Trophoblast cell (in vitro differentiated cells and primary cell): ENCODE results near the gene CA11.

ENCODE experiments used
- DNase-seq, 2 donors: peaks; one replicate each; pipeline ENCODE4 v3.0.0-alpha.2; 2016
- H2AFZ ChIP-seq: 2 replicates; pipeline ENCODE4 v1.6.1; 2013; ENCODE audit warnings: low read length, moderate library complexity, mild to moderate bottlenecking; ENCODE audit not compliant: insufficient read depth, poor library complexity
- H2AK5ac ChIP-seq: 2 replicates; pipeline ENCODE4 v1.6.1; 2013; ENCODE audit warnings: mild to moderate bottlenecking, low read length
- H2BK120ac ChIP-seq: 2 replicates; pipeline ENCODE4 v1.6.1; 2013; ENCODE audit warnings: low read length, mild to moderate bottlenecking, moderate library complexity; ENCODE audit not compliant: insufficient read depth, poor library complexity
- H2BK12ac ChIP-seq: 2 replicates; pipeline ENCODE4 v1.6.1; 2013; ENCODE audit warnings: mild to moderate bottlenecking, low read length, moderate library complexity
- H2BK5ac ChIP-seq: 2 replicates; pipeline ENCODE4 v1.6.1; 2013; ENCODE audit warnings: low read length, low read depth, moderate library complexity, mild to moderate bottlenecking; ENCODE audit not compliant: poor library complexity
- H3K14ac ChIP-seq: 2 replicates; pipeline ENCODE4 v1.6.1; 2013; ENCODE audit warnings: mild to moderate bottlenecking, low read length
- H3K18ac ChIP-seq: 2 replicates; pipeline ENCODE4 v1.6.1; 2013; ENCODE audit warnings: mild to moderate bottlenecking, low read length
- H3K23ac ChIP-seq: 2 replicates; pipeline ENCODE4 v1.6.1; 2013; ENCODE audit warnings: low read length
- H3K27ac ChIP-seq: 2 replicates; pipeline ENCODE4 v1.5.1; 2013; ENCODE audit warnings: low read depth, mild to moderate bottlenecking, inconsistent platforms, low read length, moderate library complexity
- H3K27me3 ChIP-seq: 2 replicates; pipeline ENCODE4 v1.6.1; 2013; ENCODE audit warnings: inconsistent platforms, mild to moderate bottlenecking, low read length, moderate library complexity; ENCODE audit not compliant: insufficient read depth
- H3K36me3 ChIP-seq, 2 experiments: 1 replicate in 1 of 2; 2 replicates in 1 of 2; pipeline ENCODE4 v1.6.1; 2013; ENCODE audit warnings: low read length in 2 of 2, mild to moderate bottlenecking in 2 of 2, moderate library complexity in 1 of 2; ENCODE audit not compliant: insufficient read depth in 2 of 2, control insufficient read depth in 1 of 2
- H3K4ac ChIP-seq: 2 replicates; pipeline ENCODE4 v1.6.1; 2013; ENCODE audit warnings: low read depth, mild to moderate bottlenecking, low read length, moderate library complexity
- H3K4me1 ChIP-seq, 2 experiments: 1 replicate in 1 of 2; 2 replicates in 1 of 2; pipeline ENCODE4 v1.6.1; 2013; ENCODE audit warnings: low read length in 2 of 2, mild to moderate bottlenecking in 2 of 2, moderate library complexity in 1 of 2; ENCODE audit not compliant: insufficient read depth in 2 of 2, control insufficient read depth in 1 of 2
- H3K4me2 ChIP-seq: 2 replicates; pipeline ENCODE4 v1.6.1; 2013; ENCODE audit warnings: inconsistent platforms, mild to moderate bottlenecking, low read length, moderate library complexity
- H3K4me3 ChIP-seq: 2 replicates; pipeline ENCODE4 v1.5.1; 2013; ENCODE audit warnings: mild to moderate bottlenecking, low read depth, low read length, inconsistent platforms
- H3K79me1 ChIP-seq: one replicate; pipeline ENCODE4 v1.6.1; 2013; ENCODE audit warnings: low read length
- H3K79me2 ChIP-seq: 2 replicates; pipeline ENCODE4 v1.6.1; 2013; ENCODE audit warnings: low read length, mild to moderate bottlenecking; ENCODE audit not compliant: control insufficient read depth, insufficient read depth, poor library complexity
- H3K9ac ChIP-seq: 2 replicates; pipeline ENCODE4 v1.6.1; 2013; ENCODE audit warnings: mild to moderate bottlenecking, low read length
- H3K9me3 ChIP-seq: 2 replicates; pipeline ENCODE4 v1.6.1; 2013; ENCODE audit warnings: low read depth, mild to moderate bottlenecking, control low read depth, inconsistent platforms, low read length; ENCODE audit not compliant: insufficient read depth
- H4K12ac ChIP-seq: 2 replicates; pipeline ENCODE4 v1.6.1; 2013; ENCODE audit warnings: low read depth, mild to moderate bottlenecking, low read length, moderate library complexity
- H4K8ac ChIP-seq: 2 replicates; pipeline ENCODE4 v1.6.1; 2013; ENCODE audit warnings: low read depth, mild to moderate bottlenecking, low read length, moderate library complexity
- H4K91ac ChIP-seq: one replicate; pipeline ENCODE4 v1.6.1; 2013; ENCODE audit warnings: low read depth, mild to moderate bottlenecking, low read length, moderate library complexity
- whole genome bisulfite sequencing: extraction: QIAGEN DNeasy Blood & Tissue Kit; methylation state at CpG from one replicate; pipeline ENCODE4 v1.1.7; 2013; ENCODE audit warnings: missing lambda C conversion rate; ENCODE audit not compliant: insufficient read length, insufficient coverage; ENCODE audit errors: extremely low coverage; 5-methylcytosine and 5-hydroxymethylcytosine counted together

The CA11 gene

GRCh38 chr19:48611872-48612271 is 34.1 kb downstream of the CA11 start:
- no peak overlapping the region for H3K9ac ChIP-seq
- no peaks in the 10 kb centered on the region for H3K79me1 ChIP-seq
- no peak overlapping the region for H4K8ac ChIP-seq
- H2BK5ac ChIP-seq, result no peak overlapping the region
- H3K27ac ChIP-seq, result no peak overlapping the region
- no CpG with 5 or more reads among the region's 14 CpGs for WGBS
- peaks cover under 1% of the 10 kb centered on the region for H3K79me2 ChIP-seq
- H3K36me3 ChIP-seq, result peaks cover 23 to 27% of the 10 kb centered on the region in 2 experiments
- no peaks in the 10 kb centered on the region for H3K27me3 ChIP-seq
- no peak overlapping the region for H3K23ac ChIP-seq
- no peaks in the 10 kb centered on the region for H3K4me1 ChIP-seq
- no peak overlapping the region for H2BK12ac ChIP-seq
- DNase-seq, result no peak
- H2AFZ ChIP-seq, result no peak overlapping the region
- no peak overlapping the region for H3K14ac ChIP-seq
- H3K9me3 ChIP-seq, result peaks cover 3% of the 10 kb centered on the region
- no peak overlapping the region for H3K4me3 ChIP-seq
- no peak overlapping the region for H4K12ac ChIP-seq
- H3K18ac ChIP-seq, result no peak overlapping the region
- no peak overlapping the region for H4K91ac ChIP-seq
- H2AK5ac ChIP-seq, result no peak overlapping the region
- no peak overlapping the region for H3K4ac ChIP-seq
- H3K4me2 ChIP-seq, result no peak overlapping the region
- no peak overlapping the region for H2BK120ac ChIP-seq

GRCh38 chr19:48609571-48610108 is 36.3 kb downstream of the CA11 start:
- WGBS, result no CpG with 5 or more reads among the region's 20 CpGs
- Histone ChIP-seq H3K23ac (no peak overlapping the region), H3K79me2 (no peaks in the 10 kb centered on the region)

GRCh38 chr19:48608798-48609263 is 37.2 kb downstream of the CA11 start:
- no peak overlapping the region for H4K91ac ChIP-seq
- no peak overlapping the region for H3K4ac ChIP-seq
- H3K4me3 ChIP-seq, result no peak overlapping the region
- H3K9me3 ChIP-seq, result peaks cover 1% of the 10 kb centered on the region
- peak overlapping the region; percentile 42 for H4K8ac ChIP-seq
- H3K9ac ChIP-seq, result no peak overlapping the region
- H3K27ac ChIP-seq, result no peak overlapping the region
- no peak overlapping the region for H2BK12ac ChIP-seq
- no peak overlapping the region for H3K4me2 ChIP-seq
- no peak overlapping the region for H4K12ac ChIP-seq
- no peaks in the 10 kb centered on the region for H3K4me1 ChIP-seq
- no peak overlapping the region for H2BK120ac ChIP-seq
- H2AFZ ChIP-seq, result no peak overlapping the region
- no peak overlapping the region for H2AK5ac ChIP-seq
- H3K23ac ChIP-seq, result no peak overlapping the region
- H3K27me3 ChIP-seq, result no peaks in the 10 kb centered on the region
- H3K79me2 ChIP-seq, result no peaks in the 10 kb centered on the region
- no peak overlapping the region for H3K14ac ChIP-seq
- H3K79me1 ChIP-seq, result no peaks in the 10 kb centered on the region
- H2BK5ac ChIP-seq, result no peak overlapping the region
- DNase-seq, result peak in 1 of 2 donors; percentile 33
- no peak overlapping the region for H3K18ac ChIP-seq
- peaks cover 0 to 3% of the 10 kb centered on the region in 2 experiments for H3K36me3 ChIP-seq
- no CpG with 5 or more reads among the region's 9 CpGs for WGBS

More at GRCh38 chr19:48609571-48610108, 36.3 kb downstream of the CA11 start:
- H3K79me1 ChIP-seq, result no peaks in the 10 kb centered on the region
- H3K14ac ChIP-seq, result no peak overlapping the region
- H3K4me3 ChIP-seq, result no peak overlapping the region
- no peaks in the 10 kb centered on the region for H3K27me3 ChIP-seq
- no peak overlapping the region for H3K27ac ChIP-seq
- no peak overlapping the region for H2AK5ac ChIP-seq
- no peaks in the 10 kb centered on the region for H3K4me1 ChIP-seq
- no peak overlapping the region for H2BK12ac ChIP-seq
- no peak overlapping the region for H4K8ac ChIP-seq
- peaks cover 1% of the 10 kb centered on the region for H3K9me3 ChIP-seq
- H4K91ac ChIP-seq, result no peak overlapping the region
- no peak overlapping the region for H2BK5ac ChIP-seq
- no peak overlapping the region for H3K18ac ChIP-seq
- DNase-seq, result no peak
- H3K36me3 ChIP-seq, result peaks cover 1 to 4% of the 10 kb centered on the region in 2 experiments
- H3K9ac ChIP-seq, result no peak overlapping the region
- no peak overlapping the region for H4K12ac ChIP-seq
- H2BK120ac ChIP-seq, result no peak overlapping the region
- no peak overlapping the region for H2AFZ ChIP-seq
- no peak overlapping the region for H3K4me2 ChIP-seq
- H3K4ac ChIP-seq, result no peak overlapping the region

- Histone ChIP-seq H3K14ac (no peak overlapping the region), H2BK120ac (no peak overlapping the region), H3K4me3 (no peak overlapping the region), H2AFZ (no peak overlapping the region), H3K9me3 (peaks cover 1% of the 10 kb centered on the region), H3K79me1 (no peaks in the 10 kb centered on the region), H3K4me1 (no peaks in the 10 kb centered on the region), H3K23ac (no peak overlapping the region), H3K18ac (no peak overlapping the region), H4K12ac (no peak overlapping the region), H2AK5ac (no peak overlapping the region), H3K9ac (no peak overlapping the region), H4K91ac (no peak overlapping the region), H2BK12ac (no peak overlapping the region), H3K4ac (no peak overlapping the region), H3K27ac (no peak overlapping the region), H3K27me3 (no peaks in the 10 kb centered on the region), H4K8ac (no peak overlapping the region), H3K79me2 (no peaks in the 10 kb centered on the region), H3K36me3 (no peaks in the 10 kb centered on the region), H3K4me2 (no peak overlapping the region), H2BK5ac (no peak overlapping the region)
- no peak for DNase-seq
- WGBS, result no CpG with 5 or more reads among the region's 7 CpGs
Measured at GRCh38 chr19:48607359-48607755, 38.6 kb downstream of the CA11 start.
